Lower leg skin (tissue), 3 donors: ENCODE results near the gene EYA2.

Source experiments
- CTCF ChIP-seq, 3 donors: fragments of 450-650 bp; IDR thresholded peaks; one replicate each; pipeline ENCODE4 v1.5.1; 2016; ENCODE audit warnings: antibody characterized with exemption in 3 of 3, mild to moderate bottlenecking in 3 of 3, moderate library complexity in 2 of 3
- POLR2A ChIP-seq, 2 donors: fragments of 450-650 bp; IDR thresholded peaks; one replicate each; pipeline ENCODE4 v1.6.1; 2016 to 2017; ENCODE audit warnings: antibody characterized with exemption in 2 of 2, mild to moderate bottlenecking in 1 of 2, moderate library complexity in 1 of 2

GRCh38 chr20:47031821-47032220, 137.2 kb downstream of the EYA2 start:
- no peak for TF ChIP-seq CTCF (IDR thresholded peaks at IDR 0.05)
- no peak for TF ChIP-seq POLR2A (IDR thresholded peaks at IDR 0.05)
